ENCODE results near the gene MICAL3.
"Not testable (repeated sequence)": the region's sequence is repeated elsewhere in the genome, so short reads cannot be mapped to it uniquely, and the experiment has no call there.

The MICAL3 gene

DNA sequence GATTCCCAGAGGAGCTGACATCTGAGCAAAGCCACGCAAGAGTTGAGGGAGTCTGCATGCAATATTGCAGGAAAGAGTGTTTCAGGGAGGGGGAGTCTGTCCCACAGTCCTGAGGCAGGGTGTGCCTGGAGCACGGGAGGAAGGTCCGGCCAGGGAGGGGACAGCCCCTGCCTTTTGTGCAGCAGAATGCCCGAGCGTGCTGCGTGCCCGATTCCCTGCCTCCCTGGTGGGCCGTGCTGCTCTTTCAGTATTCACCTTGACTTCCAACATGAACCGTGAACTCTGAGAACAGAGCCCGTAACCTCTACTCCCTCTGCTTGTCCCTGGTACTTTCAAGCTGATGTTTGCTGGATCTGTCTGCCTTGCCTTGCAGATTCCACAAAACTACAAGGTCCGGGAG is 39.3 kb downstream of the MICAL3 start:
- not testable (repeated sequence) for DNase-seq; H3K36me3 ChIP-seq (ENCODE audit: control insufficient read depth in 1 of 2, insufficient read depth in 2 of 2, low read length in 2 of 2); H3K14ac ChIP-seq (ENCODE audit: low read length); H4K91ac ChIP-seq (ENCODE audit: low read depth, low read length); H3K79me2 ChIP-seq (ENCODE audit: control insufficient read depth, insufficient read depth, low read length, poor library complexity); H2BK12ac ChIP-seq (ENCODE audit: low read length); H3K23ac ChIP-seq (ENCODE audit: low read length); H2BK120ac ChIP-seq (ENCODE audit: insufficient read depth, low read length, poor library complexity); H3K79me1 ChIP-seq (ENCODE audit: low read length); H2AFZ ChIP-seq (ENCODE audit: insufficient read depth, low read length, poor library complexity); H4K12ac ChIP-seq (ENCODE audit: low read depth, low read length); H2BK5ac ChIP-seq (ENCODE audit: low read depth, low read length, poor library complexity); H3K9me3 ChIP-seq (ENCODE audit: insufficient read depth, low read depth, low read length); H4K8ac ChIP-seq (ENCODE audit: low read depth, low read length); H2AK5ac ChIP-seq (ENCODE audit: low read length); H3K9ac ChIP-seq (ENCODE audit: low read length); H3K18ac ChIP-seq (ENCODE audit: low read length); H3K27ac ChIP-seq (ENCODE audit: low read depth, low read length); H3K4me3 ChIP-seq (ENCODE audit: low read depth, low read length); H3K4me2 ChIP-seq (ENCODE audit: low read length); H3K27me3 ChIP-seq (ENCODE audit: insufficient read depth, low read length); H3K4me1 ChIP-seq (ENCODE audit: control insufficient read depth in 1 of 2, insufficient read depth in 2 of 2, low read length in 2 of 2); H3K4ac ChIP-seq (ENCODE audit: low read depth, low read length)
- WGBS (ENCODE audit: extremely low coverage, insufficient coverage, insufficient read length): no CpG with 5 or more reads among the region's 11 CpGs

DNA sequence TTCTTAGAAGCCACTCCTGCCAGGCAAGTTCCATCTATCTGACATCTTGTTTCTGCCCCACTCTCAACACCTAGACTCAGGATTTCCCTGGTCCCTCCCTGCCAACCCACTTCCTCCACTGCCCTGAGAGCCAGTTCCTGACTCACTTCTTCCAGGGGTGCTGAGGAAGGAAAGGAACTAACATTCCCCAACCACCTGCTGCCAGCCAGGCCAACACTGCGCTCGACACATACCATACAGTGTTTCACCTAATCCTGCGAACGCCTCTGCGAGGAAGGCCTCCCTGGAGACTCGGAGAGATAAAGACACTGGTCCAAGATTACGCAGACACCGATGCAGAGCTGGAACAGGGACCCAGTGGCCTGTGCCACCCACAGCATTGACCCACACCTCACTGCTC is 40.2 kb downstream of the MICAL3 start:
- Histone ChIP-seq H3K9me3 (ENCODE audit: insufficient read depth, low read depth, low read length) (no peaks in the 10 kb centered on the region), H3K18ac (ENCODE audit: low read length) (no peak overlapping the region), H3K4me2 (ENCODE audit: low read length) (no peak overlapping the region), H2BK120ac (ENCODE audit: insufficient read depth, low read length, poor library complexity) (no peak overlapping the region), H2BK5ac (ENCODE audit: low read depth, low read length, poor library complexity) (no peak overlapping the region), H3K4me3 (ENCODE audit: low read depth, low read length) (no peak overlapping the region), H2BK12ac (ENCODE audit: low read length) (no peak overlapping the region), H3K23ac (ENCODE audit: low read length) (no peak overlapping the region), H3K36me3 (ENCODE audit: control insufficient read depth in 1 of 2, insufficient read depth in 2 of 2, low read length in 2 of 2) (peaks cover 0 to 2% of the 10 kb centered on the region in 2 experiments), H3K79me2 (ENCODE audit: control insufficient read depth, insufficient read depth, low read length, poor library complexity) (peaks cover 2% of the 10 kb centered on the region), H3K4ac (ENCODE audit: low read depth, low read length) (peak overlapping the region; percentile 46), H3K79me1 (ENCODE audit: low read length) (no peaks in the 10 kb centered on the region), H3K14ac (ENCODE audit: low read length) (no peak overlapping the region), H4K91ac (ENCODE audit: low read depth, low read length) (no peak overlapping the region), H2AFZ (ENCODE audit: insufficient read depth, low read length, poor library complexity) (no peak overlapping the region), H2AK5ac (ENCODE audit: low read length) (no peak overlapping the region), H3K27me3 (ENCODE audit: insufficient read depth, low read length) (no peaks in the 10 kb centered on the region), H3K9ac (ENCODE audit: low read length) (no peak overlapping the region), H4K8ac (ENCODE audit: low read depth, low read length) (no peak overlapping the region), H4K12ac (ENCODE audit: low read depth, low read length) (no peak overlapping the region), H3K4me1 (ENCODE audit: control insufficient read depth in 1 of 2, insufficient read depth in 2 of 2, low read length in 2 of 2) (peaks cover 3 to 7% of the 10 kb centered on the region in 2 experiments), H3K27ac (ENCODE audit: low read depth, low read length) (no peak overlapping the region)
- DNase-seq: peak; percentile 34 to 59
- WGBS (ENCODE audit: extremely low coverage, insufficient coverage, insufficient read length): no CpG with 5 or more reads among the region's 8 CpGs

- no CpG with 5 or more reads among the region's 7 CpGs for WGBS (ENCODE audit: extremely low coverage, insufficient coverage, insufficient read length)
- no peak overlapping the region for H4K8ac ChIP-seq (ENCODE audit: low read depth, low read length)
- H3K79me2 ChIP-seq (ENCODE audit: control insufficient read depth, insufficient read depth, low read length, poor library complexity): peaks cover 2% of the 10 kb centered on the region
- H3K27ac ChIP-seq (ENCODE audit: low read depth, low read length): no peak overlapping the region
- H2BK120ac ChIP-seq (ENCODE audit: insufficient read depth, low read length, poor library complexity): no peak overlapping the region
- H3K23ac ChIP-seq (ENCODE audit: low read length): no peak overlapping the region
- no peak overlapping the region for H3K14ac ChIP-seq (ENCODE audit: low read length)
- no peak overlapping the region for H3K9ac ChIP-seq (ENCODE audit: low read length)
- no peak overlapping the region for H3K4me2 ChIP-seq (ENCODE audit: low read length)
- H2AFZ ChIP-seq (ENCODE audit: insufficient read depth, low read length, poor library complexity): no peak overlapping the region
- no peaks in the 10 kb centered on the region for H3K27me3 ChIP-seq (ENCODE audit: insufficient read depth, low read length)
- no peaks in the 10 kb centered on the region for H3K9me3 ChIP-seq (ENCODE audit: insufficient read depth, low read depth, low read length)
- no peak overlapping the region for H3K18ac ChIP-seq (ENCODE audit: low read length)
- H3K79me1 ChIP-seq (ENCODE audit: low read length): no peaks in the 10 kb centered on the region
- H4K12ac ChIP-seq (ENCODE audit: low read depth, low read length): no peak overlapping the region
- no peak overlapping the region for H2BK5ac ChIP-seq (ENCODE audit: low read depth, low read length, poor library complexity)
- H3K4me3 ChIP-seq (ENCODE audit: low read depth, low read length): no peak overlapping the region
- no peak for DNase-seq
- H3K4me1 ChIP-seq (ENCODE audit: control insufficient read depth in 1 of 2, insufficient read depth in 2 of 2, low read length in 2 of 2): peaks cover 2 to 3% of the 10 kb centered on the region in 2 experiments
- peaks cover 0 to 2% of the 10 kb centered on the region in 2 experiments for H3K36me3 ChIP-seq (ENCODE audit: control insufficient read depth in 1 of 2, insufficient read depth in 2 of 2, low read length in 2 of 2)
- no peak overlapping the region for H2AK5ac ChIP-seq (ENCODE audit: low read length)
- H2BK12ac ChIP-seq (ENCODE audit: low read length): no peak overlapping the region
- no peak overlapping the region for H3K4ac ChIP-seq (ENCODE audit: low read depth, low read length)
- H4K91ac ChIP-seq (ENCODE audit: low read depth, low read length): no peak overlapping the region
These were observed 41.7 kb downstream of the MICAL3 start for GRCh38 chr22:17982572-17983141.

DNA sequence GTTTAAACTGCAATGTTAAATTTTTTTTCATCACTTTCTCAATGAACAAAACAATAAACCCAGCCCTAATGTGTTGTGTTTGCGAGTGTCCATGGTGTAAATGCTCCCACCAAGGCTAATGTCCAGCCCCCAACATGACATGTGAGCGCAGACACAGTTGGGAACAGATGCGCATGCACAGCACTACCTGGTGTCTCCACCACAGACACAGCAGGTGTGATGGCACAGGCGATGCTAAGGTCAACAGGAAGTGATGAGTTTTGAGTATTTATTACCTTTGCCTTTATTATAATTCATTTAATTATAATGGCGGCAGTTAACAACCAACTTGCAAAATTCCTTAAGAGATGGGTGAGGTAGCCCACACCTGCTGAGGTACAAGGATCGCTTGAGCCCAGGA is 42.9 kb downstream of the MICAL3 start:
- Histone ChIP-seq H3K4me1 (ENCODE audit: control insufficient read depth in 1 of 2, insufficient read depth in 2 of 2, low read length in 2 of 2) (peaks cover 2 to 3% of the 10 kb centered on the region in 2 experiments), H4K8ac (ENCODE audit: low read depth, low read length) (no peak overlapping the region), H2AFZ (ENCODE audit: insufficient read depth, low read length, poor library complexity) (no peak overlapping the region), H3K4me3 (ENCODE audit: low read depth, low read length) (no peak overlapping the region), H2BK5ac (ENCODE audit: low read depth, low read length, poor library complexity) (no peak overlapping the region), H3K9me3 (ENCODE audit: insufficient read depth, low read depth, low read length) (no peaks in the 10 kb centered on the region), H3K36me3 (ENCODE audit: control insufficient read depth in 1 of 2, insufficient read depth in 2 of 2, low read length in 2 of 2) (peaks cover 0 to 2% of the 10 kb centered on the region in 2 experiments), H3K79me1 (ENCODE audit: low read length) (no peaks in the 10 kb centered on the region), H4K91ac (ENCODE audit: low read depth, low read length) (no peak overlapping the region), H2AK5ac (ENCODE audit: low read length) (no peak overlapping the region), H3K18ac (ENCODE audit: low read length) (no peak overlapping the region), H4K12ac (ENCODE audit: low read depth, low read length) (no peak overlapping the region), H3K23ac (ENCODE audit: low read length) (no peak overlapping the region), H3K9ac (ENCODE audit: low read length) (no peak overlapping the region), H2BK12ac (ENCODE audit: low read length) (no peak overlapping the region), H2BK120ac (ENCODE audit: insufficient read depth, low read length, poor library complexity) (no peak overlapping the region), H3K27me3 (ENCODE audit: insufficient read depth, low read length) (no peaks in the 10 kb centered on the region), H3K14ac (ENCODE audit: low read length) (no peak overlapping the region), H3K27ac (ENCODE audit: low read depth, low read length) (no peak overlapping the region), H3K4me2 (ENCODE audit: low read length) (no peak overlapping the region), H3K4ac (ENCODE audit: low read depth, low read length) (no peak overlapping the region), H3K79me2 (ENCODE audit: control insufficient read depth, insufficient read depth, low read length, poor library complexity) (peaks cover 2% of the 10 kb centered on the region)
- WGBS (ENCODE audit: extremely low coverage, insufficient coverage, insufficient read length): no CpG with 5 or more reads among the region's 6 CpGs
- no peak for DNase-seq
